Glutamatergic neuron (in vitro differentiated cells): ENCODE data around the gene DPF3. TPM values are rescaled to one million over a fixed set of nuclear protein-coding genes. Genes with fewer than 3 reads are reported as not detected.

Experiments used
- DNase-seq: peaks from one replicate; pipeline ENCODE4 v3.0.0; 2022
- H3K27ac Mint-ChIP-seq: one replicate; pipeline ENCODE4 v1.8.0; 2020; ENCODE audit warnings: mild to moderate bottlenecking, mixed read lengths, inconsistent platforms; ENCODE audit not compliant: unreplicated experiment
- H3K27me3 Mint-ChIP-seq: one replicate; pipeline ENCODE4 v1.8.0; 2020; ENCODE audit warnings: mild to moderate bottlenecking, moderate library complexity, mixed read lengths, inconsistent platforms; ENCODE audit not compliant: unreplicated experiment
- H3K36me3 Mint-ChIP-seq: one replicate; pipeline ENCODE4 v1.8.0; 2020; ENCODE audit warnings: mild to moderate bottlenecking, mixed read lengths, inconsistent platforms; ENCODE audit not compliant: unreplicated experiment
- H3K4me1 Mint-ChIP-seq: one replicate; pipeline ENCODE4 v1.8.0; 2020; ENCODE audit warnings: mild to moderate bottlenecking, low read depth, mixed read lengths, inconsistent platforms; ENCODE audit not compliant: unreplicated experiment
- H3K4me3 Mint-ChIP-seq: one replicate; pipeline ENCODE4 v1.8.0; 2020; ENCODE audit warnings: mild to moderate bottlenecking, mixed read lengths, inconsistent platforms; ENCODE audit not compliant: unreplicated experiment
- H3K9me3 Mint-ChIP-seq: one replicate; pipeline ENCODE4 v1.8.0; 2020; ENCODE audit warnings: mild to moderate bottlenecking, moderate library complexity, mixed read lengths, inconsistent platforms; ENCODE audit not compliant: unreplicated experiment
- CTCF ChIP-seq: fragments of 200-600 bp; sonication (generic); IDR thresholded peaks from one replicate; pipeline ENCODE4 v1.5.0; 2021; ENCODE audit not compliant: partially characterized antibody, unreplicated experiment
- total RNA-seq: library from RNA; stranded (reverse); fragmentation: NEBNext Ultra II Directional; extraction: Animal tissue kit (Norgen Biotek cat#: 25700); gene quantifications from one replicate; pipeline ENCODE4 v1.2.1, GENCODE V29; 2021; ENCODE audit not compliant: unreplicated experiment

DPF3 gene
- total RNA-seq, 1 donor from 2014 or later = 13.7 TPM

- Mint-ChIP-seq H3K27me3 (no peaks in the 10 kb centered on the region), H3K4me3 (no peak overlapping the region), H3K4me1 (peaks cover 5% of the 10 kb centered on the region), H3K9me3 (no peaks in the 10 kb centered on the region), H3K36me3 (no peaks in the 10 kb centered on the region), H3K27ac (no peak overlapping the region)
- no peak for TF ChIP-seq CTCF
- no peak for DNase-seq
Observed at GRCh38 chr14:72830356-72830755, 63.5 kb downstream of the DPF3 start.

GRCh38 chr14:72828604-72829003 is 65.3 kb downstream of the DPF3 start:
- H3K27me3 Mint-ChIP-seq = no peaks in the 10 kb centered on the region
- no peaks in the 10 kb centered on the region for H3K36me3 Mint-ChIP-seq
- DNase-seq = no peak
- H3K9me3 Mint-ChIP-seq = peaks cover 2% of the 10 kb centered on the region
- no peak overlapping the region for H3K4me3 Mint-ChIP-seq
- peaks cover 9% of the 10 kb centered on the region for H3K4me1 Mint-ChIP-seq
- H3K27ac Mint-ChIP-seq = no peak overlapping the region
- TF ChIP-seq CTCF = no peak

GRCh38 chr14:72826039-72826438 is 67.9 kb downstream of the DPF3 start:
- Mint-ChIP-seq H3K4me3 (no peak overlapping the region), H3K36me3 (no peaks in the 10 kb centered on the region), H3K4me1 (peaks cover 14% of the 10 kb centered on the region), H3K27me3 (peaks cover 2% of the 10 kb centered on the region), H3K27ac (no peak overlapping the region), H3K9me3 (peaks cover 2% of the 10 kb centered on the region)
- no peak for TF ChIP-seq CTCF
- DNase-seq = no peak

GRCh38 chr14:72825486-72825885 is 68.4 kb downstream of the DPF3 start:
- Mint-ChIP-seq H3K4me1 (peaks cover 14% of the 10 kb centered on the region), H3K4me3 (no peak overlapping the region), H3K9me3 (peaks cover 2% of the 10 kb centered on the region), H3K36me3 (no peaks in the 10 kb centered on the region), H3K27ac (no peak overlapping the region), H3K27me3 (peaks cover 2% of the 10 kb centered on the region)
- no peak for TF ChIP-seq CTCF
- DNase-seq = no peak

- peaks cover 14% of the 10 kb centered on the region for H3K4me1 Mint-ChIP-seq
- TF ChIP-seq CTCF = no peak
- no peak for DNase-seq
- H3K27me3 Mint-ChIP-seq = peaks cover 2% of the 10 kb centered on the region
- no peak overlapping the region for H3K4me3 Mint-ChIP-seq
- peaks cover 2% of the 10 kb centered on the region for H3K9me3 Mint-ChIP-seq
- no peaks in the 10 kb centered on the region for H3K36me3 Mint-ChIP-seq
- no peak overlapping the region for H3K27ac Mint-ChIP-seq
Observed at GRCh38 chr14:72824051-72824450, 69.8 kb downstream of the DPF3 start.
